ENCODE data around the gene MUC6. TPM values are rescaled to one million over a fixed set of nuclear protein-coding genes. Genes with fewer than 3 reads are reported as not detected.

The MUC6 gene
- total RNA-seq, 4 donors from 2014 or later: 0.43 to 3.5 TPM; not detected in 2

GRCh38 chr11:1015064-1015463 is 21.5 kb downstream of the MUC6 start:
- no peak for DNase-seq
- Histone ChIP-seq H3K4me3 (no peak overlapping the region), H3K27ac (no peak overlapping the region), H3K4me1 (no peaks in the 10 kb centered on the region), H3K36me3 (no peaks in the 10 kb centered on the region), H3K27me3 (no peaks in the 10 kb centered on the region), H3K9me3 (no peaks in the 10 kb centered on the region)
- no peak for TF ChIP-seq CTCF (IDR thresholded peaks at IDR 0.05)
- TF ChIP-seq POLR2A (IDR thresholded peaks at IDR 0.05): no peak
- intact Hi-C loops (cut with DNase I; ENCODE audit: low total_unique reads): no loop called here

GRCh38 chr11:1014276-1014675 is 22.2 kb downstream of the MUC6 start:
- no peaks in the 10 kb centered on the region for H3K36me3 ChIP-seq
- H3K9me3 ChIP-seq: no peaks in the 10 kb centered on the region
- intact Hi-C loops (cut with DNase I; ENCODE audit: low total_unique reads): no loop called here
- no peaks in the 10 kb centered on the region for H3K27me3 ChIP-seq
- no peak overlapping the region for H3K4me3 ChIP-seq
- no peaks in the 10 kb centered on the region for H3K4me1 ChIP-seq
- no peak for TF ChIP-seq POLR2A (IDR thresholded peaks at IDR 0.05)
- TF ChIP-seq CTCF (IDR thresholded peaks at IDR 0.05): no peak
- no peak overlapping the region for H3K27ac ChIP-seq
- no peak for DNase-seq

- TF ChIP-seq CTCF (IDR thresholded peaks at IDR 0.05) (no peak), POLR2A (IDR thresholded peaks at IDR 0.05) (no peak)
- no peaks in the 10 kb centered on the region for H3K9me3 ChIP-seq
- no peaks in the 10 kb centered on the region for H3K4me1 ChIP-seq
- H3K36me3 ChIP-seq: no peaks in the 10 kb centered on the region
- no peaks in the 10 kb centered on the region for H3K27me3 ChIP-seq
- no peak overlapping the region for H3K4me3 ChIP-seq
- no peak for DNase-seq
- H3K27ac ChIP-seq: no peak overlapping the region
- intact Hi-C loops (cut with DNase I; ENCODE audit: low total_unique reads): no loop called here
Measured at GRCh38 chr11:1013631-1013935, 22.9 kb downstream of the MUC6 start.

GRCh38 chr11:1012740-1013630 is 23.5 kb downstream of the MUC6 start:
- no peaks in the 10 kb centered on the region for H3K36me3 ChIP-seq
- DNase-seq: no peak
- H3K27me3 ChIP-seq: no peaks in the 10 kb centered on the region
- H3K4me3 ChIP-seq: no peak overlapping the region
- H3K9me3 ChIP-seq: no peaks in the 10 kb centered on the region
- H3K4me1 ChIP-seq: no peaks in the 10 kb centered on the region
- TF ChIP-seq POLR2A (IDR thresholded peaks at IDR 0.05) (no peak), CTCF (IDR thresholded peaks at IDR 0.05) (no peak)
- intact Hi-C loops (cut with DNase I; ENCODE audit: low total_unique reads): no loop called here
- no peak overlapping the region for H3K27ac ChIP-seq

GRCh38 chr11:1012291-1012690 is 24.2 kb downstream of the MUC6 start:
- no peak for TF ChIP-seq POLR2A (IDR thresholded peaks at IDR 0.05)
- TF ChIP-seq CTCF (IDR thresholded peaks at IDR 0.05): no peak
- no peaks in the 10 kb centered on the region for H3K27me3 ChIP-seq
- intact Hi-C loops (cut with DNase I; ENCODE audit: low total_unique reads): no loop called here
- no peak overlapping the region for H3K4me3 ChIP-seq
- DNase-seq: no peak
- no peak overlapping the region for H3K27ac ChIP-seq
- H3K4me1 ChIP-seq: no peaks in the 10 kb centered on the region
- no peaks in the 10 kb centered on the region for H3K9me3 ChIP-seq
- H3K36me3 ChIP-seq: no peaks in the 10 kb centered on the region

Data from uterus (tissue), 4 donors.